GM10266 (cell line): Measurements from ENCODE around the gene ACCS.

Experiments
- DNase-seq: peaks from one replicate; pipeline ENCODE4 v3.0.0; 2012; ENCODE audit errors: extremely low spot score
- CTCF ChIP-seq: IDR thresholded peaks from 2 replicates; pipeline ENCODE4 v1.5.1; 2012; ENCODE audit warnings: mild to moderate bottlenecking, low read depth; ENCODE audit not compliant: control insufficient read depth, insufficient read depth; ENCODE audit errors: missing control alignments

The ACCS gene

DNA sequence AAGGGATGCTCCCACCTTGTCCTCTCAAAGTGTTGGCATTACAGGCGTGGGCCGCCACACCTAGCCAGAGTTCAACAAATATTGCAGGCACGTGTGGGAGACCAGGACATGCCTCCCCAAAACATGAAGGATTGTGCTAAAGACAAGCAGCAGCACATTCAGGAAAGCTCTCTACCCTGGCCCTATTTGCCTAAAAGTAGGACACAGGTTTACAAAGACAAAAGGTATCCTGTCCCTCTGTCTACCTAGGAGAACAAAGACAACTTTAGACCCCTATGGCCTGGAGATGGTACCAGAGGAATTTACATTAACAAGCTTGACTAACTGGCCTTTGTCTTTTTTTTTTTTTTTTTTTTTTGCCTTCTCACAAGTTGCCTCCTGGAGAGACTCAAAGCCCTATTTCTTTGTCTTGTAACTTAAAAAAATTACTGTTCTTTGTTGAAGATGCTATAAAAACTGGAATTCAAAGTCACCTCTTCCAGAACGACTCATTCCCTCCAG lies 859 bp upstream of the ACCS start:
- TF ChIP-seq CTCF: no peak
- no peak for DNase-seq

- no peak for TF ChIP-seq CTCF
- no peak for DNase-seq
Measured at GRCh38 chr11:44066732-44067141, 667 bp downstream of the ACCS start.

GRCh38 chr11:44067266-44067665 lies 1.2 kb downstream of the ACCS start:
- no peak for DNase-seq
- TF ChIP-seq CTCF: no peak

- no peak for TF ChIP-seq CTCF
- DNase-seq: no peak
Measured at GRCh38 chr11:44068180-44068579, 2.1 kb downstream of the ACCS start.

DNA sequence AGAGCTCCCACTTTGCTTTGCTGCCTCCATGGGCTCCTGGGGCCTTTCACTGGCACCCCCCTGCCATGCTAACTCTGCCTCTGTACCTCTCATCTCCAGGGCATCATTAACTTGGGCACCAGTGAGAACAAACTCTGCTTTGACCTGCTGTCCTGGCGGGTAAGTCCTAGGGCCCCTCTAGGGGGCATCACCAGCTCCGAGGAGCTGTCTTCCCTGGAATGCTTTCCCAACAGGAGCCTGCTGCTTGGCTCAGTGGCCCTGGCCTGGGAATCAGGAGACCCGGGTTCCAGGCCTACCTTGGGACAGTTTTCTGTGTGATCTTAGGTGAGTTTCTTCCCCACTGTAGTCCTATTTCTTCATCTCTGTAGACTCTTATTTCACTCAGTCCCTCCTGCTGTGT lies 5.1 kb downstream of the ACCS start:
- no peak for DNase-seq
- no peak for TF ChIP-seq CTCF

DNA sequence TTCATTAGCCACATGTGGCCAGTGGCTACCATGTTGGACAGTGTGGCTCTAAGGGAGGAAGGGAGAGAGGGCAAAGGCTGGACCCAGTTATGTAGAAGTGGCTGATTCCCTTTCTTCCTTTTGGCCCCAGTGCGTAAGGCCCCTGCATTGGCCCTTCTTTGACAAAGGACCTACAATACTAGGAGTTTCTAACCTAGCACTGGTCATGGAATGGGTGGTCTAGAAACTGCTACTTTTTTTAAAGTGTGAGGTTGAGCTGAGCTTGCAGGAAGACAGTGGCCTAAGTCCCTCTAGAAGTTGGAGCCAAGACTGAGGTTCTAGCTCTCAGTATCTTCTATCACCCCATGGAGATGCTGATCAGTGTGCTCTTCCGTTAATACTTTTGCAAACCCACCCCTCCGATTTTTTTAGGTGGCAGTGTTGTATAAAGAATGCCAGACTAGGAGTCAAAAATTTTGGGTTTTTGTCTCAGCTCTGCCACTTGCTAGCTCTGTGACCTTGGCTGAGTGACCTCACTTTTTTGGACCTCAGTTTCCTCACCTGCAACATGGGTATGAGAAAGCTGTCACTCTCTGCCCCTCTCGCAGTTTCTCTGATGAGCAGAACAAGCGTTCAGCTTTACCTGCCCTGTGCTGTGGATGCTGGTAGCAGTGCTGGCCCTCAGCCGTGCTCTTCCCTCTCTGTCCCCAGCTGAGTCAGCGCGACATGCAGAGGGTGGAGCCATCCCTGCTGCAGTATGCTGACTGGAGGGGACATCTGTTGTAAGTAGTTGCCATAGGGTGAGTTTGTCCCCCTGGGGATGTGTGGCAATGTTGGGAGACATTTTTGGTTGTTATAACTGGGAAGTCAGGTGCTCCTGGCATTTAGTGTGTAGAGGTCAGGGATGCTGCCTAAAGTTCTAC lies 6.9 kb downstream of the ACCS start:
- TF ChIP-seq CTCF: no peak
- no peak for DNase-seq

DNA sequence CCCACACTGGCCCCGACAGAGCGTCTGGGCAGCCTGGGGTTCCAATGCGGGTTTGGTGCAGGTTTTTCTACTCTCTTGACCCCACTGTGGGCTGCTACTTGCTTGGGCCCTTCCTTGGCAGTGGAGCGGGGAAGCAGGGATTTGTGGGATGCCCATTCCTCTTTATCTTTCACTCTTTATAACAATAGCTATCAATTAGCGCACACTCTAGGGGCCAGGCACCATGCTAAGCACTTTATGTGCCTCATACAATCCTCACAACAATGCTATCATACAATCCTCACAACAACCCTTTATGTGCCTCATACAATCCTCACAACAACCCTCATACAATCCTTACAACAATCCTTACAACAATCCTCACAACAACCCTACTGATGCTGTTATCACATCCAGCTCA lies 12.7 kb downstream of the ACCS start:
- no peak for TF ChIP-seq CTCF
- DNase-seq: no peak
